Frontal cortex (tissue), 4 donors: Measurements from ENCODE around the gene WNT3A. TPM values are rescaled to one million over a fixed set of nuclear protein-coding genes. Genes with fewer than 3 reads are reported as not detected.

Source experiments
- DNase-seq, 2 donors: peaks; one replicate each; pipeline ENCODE4 v3.0.0; 2012; ENCODE audit warnings: low spot score in 2 of 2
- FAIRE-seq: peaks from 2 replicates; lab custom pipeline; 2012; peaks lifted over from hg19 to GRCh38; lab: Jason Lieb, UNC
- total RNA-seq: library from RNA; depleted of rRNA; stranded (reverse); fragments of >200 nt; gene quantifications from one replicate; pipeline ENCODE4 v1.2.3, GENCODE V29; 2014
- donor health status: control.
- donor health status: control.
- donor health status: control.

WNT3A gene
- total RNA-seq, 1 donor from 2014 or later: not detected

DNA sequence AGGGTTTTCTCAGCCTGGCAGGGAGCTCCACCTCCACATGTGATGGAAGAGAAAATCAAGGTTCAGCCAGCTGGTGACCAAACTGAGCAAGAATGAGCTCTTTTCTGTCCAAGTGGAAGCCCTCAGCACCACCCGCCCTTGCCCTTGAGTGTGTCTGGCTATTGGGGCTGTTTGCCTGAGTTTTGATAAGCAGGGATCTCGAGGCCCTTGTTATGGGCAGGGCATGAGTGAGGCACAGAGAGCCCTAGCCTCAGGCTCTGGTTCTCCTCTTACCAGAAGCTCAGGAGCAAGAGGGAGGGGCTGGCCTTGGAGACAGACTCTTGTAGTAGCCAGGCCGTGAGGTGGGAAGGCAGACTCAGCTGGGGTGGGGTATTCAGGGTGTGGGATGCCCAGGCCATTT is 38.2 kb downstream of the WNT3A start:
- DNase-seq (no peak), FAIRE-seq (no peak)

DNA sequence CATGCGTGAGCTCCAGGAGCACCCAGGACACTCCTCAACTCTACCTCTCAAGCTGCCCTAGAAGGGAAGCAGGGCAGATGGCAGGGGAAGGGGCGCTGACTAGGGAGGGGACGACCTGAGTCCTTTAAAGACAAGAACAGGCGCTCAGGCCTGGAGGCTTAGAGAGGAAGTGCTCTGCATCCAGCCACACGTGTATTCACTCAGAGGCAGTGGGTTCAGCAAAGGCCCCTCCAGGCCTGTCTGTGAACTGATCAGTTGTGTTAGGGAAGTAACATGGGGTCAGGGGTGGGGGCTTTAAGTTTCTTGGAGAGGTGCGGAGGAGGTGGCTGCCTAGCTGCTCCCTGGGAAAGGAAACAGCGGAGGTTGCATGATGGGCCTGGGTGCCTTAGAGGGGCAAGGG is 38.6 kb downstream of the WNT3A start:
- DNase-seq: no peak
- FAIRE-seq: no peak

- DNase-seq (no peak), FAIRE-seq (no peak)
These were observed 39.1 kb downstream of the WNT3A start for GRCh38 chr1:228045871-228046270.

GRCh38 chr1:228046421-228047182 is 39.8 kb downstream of the WNT3A start:
- DNase-seq: no peak
- no peak for FAIRE-seq

GRCh38 chr1:228047183-228047466 is 40.3 kb downstream of the WNT3A start:
- FAIRE-seq (no peak), DNase-seq (no peak)

GRCh38 chr1:228048120-228048519 is 41.3 kb downstream of the WNT3A start:
- DNase-seq (no peak), FAIRE-seq (no peak)

DNA sequence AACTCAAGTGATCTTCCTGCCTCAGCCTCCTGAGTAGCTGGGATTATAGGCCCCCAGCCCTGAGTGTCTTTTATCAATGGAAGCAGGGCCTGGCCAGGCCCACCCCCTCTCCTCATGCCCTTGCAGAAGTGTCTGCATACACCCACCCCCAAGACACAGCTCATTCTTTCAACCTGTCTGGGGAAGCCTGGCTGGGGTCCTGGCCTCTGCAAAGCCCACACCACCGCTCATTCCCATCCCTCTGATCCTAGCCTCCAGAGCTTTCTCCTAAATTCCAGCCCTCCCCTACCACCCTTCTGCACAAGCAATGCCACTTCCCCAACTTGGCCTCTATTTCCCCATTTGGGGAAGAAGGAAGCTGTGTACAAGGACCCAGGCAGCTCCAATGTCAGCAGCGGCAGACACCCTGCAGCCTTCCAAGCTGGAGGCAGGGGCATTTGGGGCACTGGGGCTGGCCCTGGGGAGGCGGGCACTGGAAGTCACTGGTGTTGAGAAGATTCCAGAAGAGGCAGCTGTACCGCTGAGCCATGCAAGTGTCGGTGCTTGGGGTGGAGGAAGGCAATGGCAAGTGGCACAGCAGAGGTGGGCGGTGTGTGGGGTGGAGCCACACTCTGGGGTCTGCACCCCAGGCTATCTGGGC is 42.0 kb downstream of the WNT3A start:
- FAIRE-seq (no peak), DNase-seq (no peak)

GRCh38 chr1:228050571-228051231 is 43.9 kb downstream of the WNT3A start:
- no peak for FAIRE-seq
- DNase-seq: no peak

DNA sequence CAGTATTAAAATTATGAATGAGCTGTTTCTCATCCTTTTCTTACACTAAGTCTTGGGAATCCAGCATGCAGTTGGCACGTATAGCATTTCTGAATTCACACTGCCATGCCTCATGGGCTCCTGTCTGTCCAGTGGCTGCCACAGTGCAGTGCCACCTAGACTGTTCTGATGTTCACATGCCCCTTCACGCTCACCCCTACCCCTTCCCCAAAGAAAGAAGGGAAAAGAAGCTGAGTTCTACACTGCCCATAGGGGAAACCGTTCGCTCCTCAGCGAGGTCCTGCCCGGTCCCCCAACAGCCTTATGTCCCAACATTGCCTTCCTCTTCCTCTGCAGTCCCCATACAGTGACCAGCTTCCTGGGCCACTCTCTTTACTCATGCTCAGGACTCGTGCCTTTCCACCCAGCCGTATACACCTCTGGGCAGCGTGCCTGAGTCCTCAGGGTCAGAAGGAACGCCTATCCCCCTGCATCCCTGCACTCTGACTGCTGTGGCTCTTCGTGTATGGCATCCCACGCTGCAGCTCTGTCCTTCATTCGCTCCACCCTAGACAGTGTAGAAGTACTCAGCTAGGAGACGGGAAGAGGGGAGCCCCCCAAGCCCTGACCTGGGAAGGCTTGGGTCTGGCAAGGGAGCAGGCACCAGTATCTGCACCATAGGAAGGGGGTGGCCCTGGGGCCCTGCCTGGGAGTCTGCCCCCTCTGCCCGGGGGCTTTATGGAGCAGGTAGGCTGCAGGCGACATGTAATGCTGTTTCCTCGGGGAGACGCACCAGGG is 51.6 kb downstream of the WNT3A start:
- DNase-seq: no peak
- no peak for FAIRE-seq

- FAIRE-seq: no peak
These were observed 52.3 kb downstream of the WNT3A start for GRCh38 chr1:228058949-228059633.

DNA sequence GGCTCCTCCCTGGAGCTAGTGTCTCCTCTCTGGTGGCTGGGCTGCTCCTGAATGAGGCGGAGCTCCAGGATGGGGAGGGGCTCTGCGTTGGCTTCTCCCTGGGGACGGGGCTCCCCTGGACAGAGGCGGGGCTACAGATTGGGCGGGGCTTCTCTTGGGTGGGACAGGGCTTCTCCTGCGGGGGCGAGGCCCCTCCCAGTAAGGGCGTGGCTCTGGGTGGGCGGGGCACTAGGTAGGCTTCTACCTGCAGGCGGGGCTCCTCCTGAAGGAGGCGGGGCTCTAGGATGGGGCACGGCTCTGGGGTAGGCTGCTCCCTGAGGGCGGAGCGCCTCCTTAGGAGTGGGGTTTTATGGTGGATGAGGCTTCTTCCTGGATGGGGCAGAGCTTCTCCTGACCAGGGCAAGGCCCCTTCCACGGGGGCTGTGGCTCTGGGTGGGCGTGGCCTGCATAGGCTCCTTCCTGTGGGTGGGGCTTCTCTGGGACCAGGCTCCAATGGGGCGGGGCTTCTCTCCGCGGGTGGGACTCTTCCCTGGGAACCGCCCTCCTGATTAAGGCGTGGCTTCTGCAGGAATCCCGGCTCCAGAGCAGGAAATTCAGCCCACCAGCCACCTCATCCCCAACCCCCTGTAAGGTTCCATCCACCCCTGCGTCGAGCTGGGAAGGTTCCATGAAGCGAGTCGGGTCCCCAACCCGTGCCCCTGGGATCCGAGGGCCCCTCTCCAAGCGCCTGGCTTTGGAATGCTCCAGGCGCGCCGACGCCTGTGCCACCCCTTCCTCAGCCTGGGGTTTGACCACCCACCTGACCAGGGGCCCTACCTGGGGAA is 53.0 kb downstream of the WNT3A start:
- FAIRE-seq (no peak), DNase-seq (no peak)

More at GRCh38 chr1:228058949-228059633, 52.3 kb downstream of the WNT3A start:
- no peak for DNase-seq

- DNase-seq (no peak), FAIRE-seq (no peak)
These were observed 53.8 kb downstream of the WNT3A start for GRCh38 chr1:228060458-228061190.

DNA sequence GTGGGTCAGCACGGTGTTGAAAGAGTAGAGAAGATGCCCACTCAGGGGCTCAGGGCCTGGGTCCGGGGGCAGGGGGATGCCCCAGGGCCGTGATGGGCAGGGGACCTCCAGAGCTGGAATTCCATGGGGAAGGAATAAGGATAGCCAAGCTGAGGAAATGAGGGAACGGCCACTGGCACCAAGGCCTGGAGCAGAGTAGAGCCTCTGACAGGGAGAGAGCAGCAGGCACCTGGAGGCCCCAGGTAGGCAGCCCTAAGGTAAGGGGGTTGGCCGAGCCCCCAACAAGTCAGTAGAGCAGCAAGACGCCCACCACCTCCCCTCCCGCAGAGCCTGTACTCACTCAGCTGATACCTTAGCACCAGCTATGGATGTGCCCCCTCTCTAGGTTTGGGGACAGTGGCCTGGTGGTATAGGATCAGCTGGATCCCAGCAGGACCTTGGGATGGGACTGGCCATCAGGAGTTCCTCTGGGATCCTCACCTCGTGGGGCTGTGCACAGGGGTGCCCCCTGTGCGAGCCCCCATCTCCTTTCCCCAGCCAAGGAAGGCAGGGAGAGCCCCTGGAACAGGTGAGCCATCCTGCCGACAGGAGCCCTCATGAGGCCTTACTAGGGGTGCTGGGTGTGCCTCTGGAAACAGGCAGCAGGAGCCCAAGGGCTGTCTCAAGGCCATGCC is 54.8 kb downstream of the WNT3A start:
- no peak for DNase-seq
- FAIRE-seq: no peak

- no peak for DNase-seq
- FAIRE-seq: no peak
These were observed 55.4 kb downstream of the WNT3A start for GRCh38 chr1:228062085-228062791.

DNA sequence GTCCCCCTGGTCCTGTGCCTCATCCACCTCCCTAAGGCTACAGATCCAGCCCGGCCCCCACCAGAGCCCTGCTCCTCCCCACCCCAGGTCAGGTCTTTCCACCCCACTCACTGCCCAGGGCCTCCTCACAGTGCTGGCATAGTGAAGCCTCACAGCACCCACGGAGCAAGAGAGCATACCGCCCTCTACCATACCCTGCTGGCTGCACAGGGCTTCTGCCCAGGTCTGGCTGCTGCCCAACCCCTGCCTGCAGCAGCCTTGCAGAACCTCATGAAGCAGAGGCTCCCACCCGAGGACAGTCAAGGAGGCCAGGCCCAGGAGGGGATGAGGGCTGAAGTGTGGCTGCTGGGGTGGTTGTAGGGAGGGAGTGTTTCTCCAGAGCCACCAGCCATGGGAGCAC is 56.0 kb downstream of the WNT3A start:
- DNase-seq (no peak), FAIRE-seq (no peak)

GRCh38 chr1:228063251-228064191 is 56.7 kb downstream of the WNT3A start:
- no peak for DNase-seq
- no peak for FAIRE-seq
